Thyroid gland (tissue), 4 donors: Measurements from ENCODE around the gene TENM3.

Experiments
- POLR2A ChIP-seq, 2 donors: fragments of 450-650 bp; IDR thresholded peaks; one replicate each; pipeline ENCODE4 v1.6.1; 2017; ENCODE audit warnings: antibody characterized with exemption in 2 of 2, mild to moderate bottlenecking in 2 of 2, moderate library complexity in 1 of 2
- TF ChIP-seq, protein P1 (sequence below), 6 experiments: fragments of 200-600 bp in 3 of 6; fragments of 450-650 bp in 3 of 6; sonication (generic) in 3 of 6; IDR thresholded peaks; one replicate each; pipeline ENCODE4 v1.5.1; 2016 to 2019; ENCODE audit warnings: antibody characterized with exemption in 6 of 6, mild to moderate bottlenecking in 2 of 6, inconsistent platforms in 1 of 6, moderate library complexity in 1 of 6

DNA sequence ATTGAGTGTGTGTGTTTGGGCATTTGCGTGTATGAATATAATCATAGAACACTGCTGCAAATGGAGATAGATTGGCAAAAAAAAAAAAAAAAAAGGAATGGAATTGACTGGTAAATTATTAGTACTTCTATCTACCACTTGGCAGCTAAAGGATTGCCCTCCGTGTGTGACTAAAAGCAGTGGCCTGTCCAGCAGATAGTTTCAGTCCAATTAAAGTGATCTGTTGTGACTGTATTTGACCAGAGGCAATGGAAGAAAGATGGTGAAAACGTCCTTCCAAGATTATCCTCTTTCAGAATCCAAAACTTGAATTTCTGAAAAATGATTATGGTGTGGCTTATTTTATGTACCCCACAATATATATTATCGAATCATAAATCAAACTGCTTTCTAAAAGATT is 19.5 kb upstream of the TENM3 start:
- TF ChIP-seq, protein P1, sequence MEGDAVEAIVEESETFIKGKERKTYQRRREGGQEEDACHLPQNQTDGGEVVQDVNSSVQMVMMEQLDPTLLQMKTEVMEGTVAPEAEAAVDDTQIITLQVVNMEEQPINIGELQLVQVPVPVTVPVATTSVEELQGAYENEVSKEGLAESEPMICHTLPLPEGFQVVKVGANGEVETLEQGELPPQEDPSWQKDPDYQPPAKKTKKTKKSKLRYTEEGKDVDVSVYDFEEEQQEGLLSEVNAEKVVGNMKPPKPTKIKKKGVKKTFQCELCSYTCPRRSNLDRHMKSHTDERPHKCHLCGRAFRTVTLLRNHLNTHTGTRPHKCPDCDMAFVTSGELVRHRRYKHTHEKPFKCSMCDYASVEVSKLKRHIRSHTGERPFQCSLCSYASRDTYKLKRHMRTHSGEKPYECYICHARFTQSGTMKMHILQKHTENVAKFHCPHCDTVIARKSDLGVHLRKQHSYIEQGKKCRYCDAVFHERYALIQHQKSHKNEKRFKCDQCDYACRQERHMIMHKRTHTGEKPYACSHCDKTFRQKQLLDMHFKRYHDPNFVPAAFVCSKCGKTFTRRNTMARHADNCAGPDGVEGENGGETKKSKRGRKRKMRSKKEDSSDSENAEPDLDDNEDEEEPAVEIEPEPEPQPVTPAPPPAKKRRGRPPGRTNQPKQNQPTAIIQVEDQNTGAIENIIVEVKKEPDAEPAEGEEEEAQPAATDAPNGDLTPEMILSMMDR (IDR thresholded peaks at IDR 0.05): no peak
- no peak for TF ChIP-seq POLR2A (IDR thresholded peaks at IDR 0.05)
